Inferior parietal cortex (tissue), 1 donor: ENCODE results near the gene SLMAP.

Experiments
- DNase-seq: peaks from one replicate; pipeline ENCODE4 v3.0.0-alpha.2; 2016; ENCODE audit errors: extremely low spot score

Gene SLMAP

GRCh38 chr3:57755741-57756527 is at the start of gene SLMAP:
Gene SLMAP, plus strand, starts transcription at chr3:57756309. Its CDS starts 1,343 bp downstream, at chr3:57757652.
- peak; percentile 97 for DNase-seq

GRCh38 chr3:57706462-57706861 is 49.6 kb upstream of the SLMAP start:
- no peak for DNase-seq

GRCh38 chr3:57709031-57709430 is 47.1 kb upstream of the SLMAP start:
- no peak for DNase-seq

GRCh38 chr3:57709559-57709958 is 46.5 kb upstream of the SLMAP start:
- DNase-seq: no peak

- DNase-seq: no peak
Observed at GRCh38 chr3:57715686-57716085, 40.4 kb upstream of the SLMAP start.

- no peak for DNase-seq
Observed at GRCh38 chr3:57717205-57717868, 38.8 kb upstream of the SLMAP start.

- DNase-seq: no peak
Observed at GRCh38 chr3:57718118-57718517, 38.0 kb upstream of the SLMAP start.

- DNase-seq: no peak
Observed at GRCh38 chr3:57726397-57726796, 29.7 kb upstream of the SLMAP start.

- no peak for DNase-seq
Observed at GRCh38 chr3:57727106-57727505, 29.0 kb upstream of the SLMAP start.

- DNase-seq: no peak
Observed at GRCh38 chr3:57729334-57730045, 26.6 kb upstream of the SLMAP start.

GRCh38 chr3:57730682-57731081 is 25.4 kb upstream of the SLMAP start:
- no peak for DNase-seq

- no peak for DNase-seq
Observed at GRCh38 chr3:57731311-57731710, 24.8 kb upstream of the SLMAP start.

GRCh38 chr3:57733790-57734189 is 22.3 kb upstream of the SLMAP start:
- DNase-seq: no peak

GRCh38 chr3:57735405-57735804 is 20.7 kb upstream of the SLMAP start:
- DNase-seq: no peak

GRCh38 chr3:57737840-57738239 is 18.3 kb upstream of the SLMAP start:
- no peak for DNase-seq

GRCh38 chr3:57738391-57738790 is 17.7 kb upstream of the SLMAP start:
- DNase-seq: no peak

GRCh38 chr3:57740027-57740426 is 16.1 kb upstream of the SLMAP start:
- no peak for DNase-seq

- no peak for DNase-seq
Observed at GRCh38 chr3:57743496-57743895, 12.6 kb upstream of the SLMAP start.

GRCh38 chr3:57745101-57745500 is 11.0 kb upstream of the SLMAP start:
- DNase-seq: no peak

GRCh38 chr3:57746156-57747010 is 9.7 kb upstream of the SLMAP start:
- DNase-seq: no peak

GRCh38 chr3:57749542-57749941 is 6.6 kb upstream of the SLMAP start:
- DNase-seq: no peak

GRCh38 chr3:57752307-57752706 is 3.8 kb upstream of the SLMAP start:
- DNase-seq: no peak
